ENCODE measurements around the gene ZNF319. TPM values are rescaled to one million over a fixed set of nuclear protein-coding genes. Genes with fewer than 3 reads are reported as not detected.
A peak's percentile ranks its signal among the peaks of the same experiment; 100 is the strongest.

ZNF319 gene
- total RNA-seq, 2 experiments from 2014 or later = 21.5 to 21.8 TPM

DNA sequence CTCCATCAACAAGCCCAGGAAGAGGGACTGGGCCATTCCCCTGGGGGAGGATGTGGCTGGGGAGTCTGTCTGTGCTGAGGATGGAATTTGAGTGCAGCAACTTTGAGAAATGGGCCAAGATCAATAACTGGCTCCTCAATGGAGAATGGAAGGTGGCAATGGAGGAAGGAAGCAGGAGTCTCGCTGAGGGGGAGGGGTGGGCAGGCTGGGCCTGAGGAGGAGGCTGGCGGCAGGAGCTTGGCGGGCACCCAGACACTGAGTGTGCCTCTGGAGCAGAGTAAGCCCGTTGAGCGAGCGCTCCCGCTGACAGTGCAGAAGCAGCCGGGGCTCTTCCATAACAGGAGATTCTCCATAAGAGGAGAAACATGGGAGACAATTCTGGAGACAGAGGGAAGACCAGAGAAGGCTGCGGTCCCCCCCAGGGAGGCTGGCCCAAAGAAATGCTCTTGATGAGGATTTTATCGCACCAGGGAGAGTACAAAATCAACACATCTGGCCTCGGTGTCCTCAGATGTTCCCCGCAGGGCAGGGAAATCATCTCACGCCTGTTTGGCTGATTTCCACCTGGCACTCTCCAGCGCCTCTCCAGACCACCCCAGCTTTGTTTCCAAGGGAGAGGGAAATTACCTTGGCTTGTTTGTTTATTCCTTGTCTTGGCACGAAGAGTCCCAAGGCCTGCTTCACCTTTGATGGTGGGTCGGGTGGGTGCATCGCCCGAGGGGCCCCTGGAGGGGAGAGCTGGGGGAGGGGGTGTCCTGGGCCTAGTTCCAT lies 22.3 kb upstream of the ZNF319 start:
- Mint-ChIP-seq H3K27me3 (peaks cover 10% of the 10 kb centered on the region), H3K4me3 (no peak overlapping the region), H3K36me3 (peaks cover 7% of the 10 kb centered on the region), H3K4me1 (peaks cover 14% of the 10 kb centered on the region), H3K27ac (no peak overlapping the region), H3K9me3 (no peaks in the 10 kb centered on the region)
- POLR2A ChIA-PET = interaction anchor here (1.0 kb wide), 1 partner anchor 107 kb away, joined by 4 read pairs; the partner anchor contains the start of gene CFAP20
- ATAC-seq (ENCODE audit: low read depth) (no peak), DNase-seq (no peak)

DNA sequence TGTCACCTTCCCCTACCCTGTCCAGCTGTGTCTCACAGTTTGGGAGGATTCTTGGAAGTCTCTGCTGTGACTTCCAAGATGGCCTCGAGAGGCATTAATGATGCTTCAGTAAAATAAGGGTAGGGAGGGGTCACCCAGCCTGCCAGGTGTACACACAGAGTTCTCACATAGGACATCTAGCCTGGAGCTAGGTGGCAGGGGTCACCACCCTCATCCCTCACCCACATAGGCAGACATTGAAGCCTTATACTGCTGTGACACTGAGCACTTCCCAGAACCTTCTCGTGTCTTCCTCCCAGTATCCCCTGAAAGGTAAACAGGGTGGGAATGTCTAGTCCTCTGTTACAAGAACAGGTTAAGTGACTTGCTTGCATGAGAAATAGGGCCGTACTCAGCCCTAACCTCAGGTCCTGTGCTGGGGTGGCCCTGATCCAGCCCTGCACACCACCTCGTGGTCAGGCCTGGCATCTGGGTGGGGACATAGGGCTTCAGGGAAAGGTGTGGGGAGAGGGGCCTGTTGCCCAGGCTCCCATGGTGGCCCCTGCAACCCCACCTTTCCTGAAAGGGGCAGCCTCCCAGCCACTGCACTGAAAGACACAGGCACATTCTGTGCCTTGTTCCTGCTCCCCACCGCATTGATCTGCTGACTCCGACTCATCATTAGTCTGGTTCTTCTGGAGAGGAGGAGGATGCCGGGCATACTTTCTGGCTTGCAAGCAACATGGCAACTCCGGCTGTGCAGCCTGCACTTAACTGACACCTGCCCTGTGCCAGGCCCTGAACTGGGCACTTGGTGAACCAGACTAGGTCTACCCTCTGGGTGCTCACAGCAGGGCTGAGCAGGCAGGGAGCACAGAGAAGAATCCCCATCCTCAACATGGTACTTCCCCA lies 21.4 kb upstream of the ZNF319 start:
- DNase-seq (no peak), ATAC-seq (ENCODE audit: low read depth) (no peak)
- H3K4me1 Mint-ChIP-seq = peaks cover 14% of the 10 kb centered on the region
- H3K27me3 Mint-ChIP-seq = peaks cover 10% of the 10 kb centered on the region
- H3K9me3 Mint-ChIP-seq = no peaks in the 10 kb centered on the region
- H3K4me3 Mint-ChIP-seq = no peak overlapping the region
- peaks cover 7% of the 10 kb centered on the region for H3K36me3 Mint-ChIP-seq
- H3K27ac Mint-ChIP-seq = no peak overlapping the region
- POLR2A ChIA-PET = no interaction called here

DNA sequence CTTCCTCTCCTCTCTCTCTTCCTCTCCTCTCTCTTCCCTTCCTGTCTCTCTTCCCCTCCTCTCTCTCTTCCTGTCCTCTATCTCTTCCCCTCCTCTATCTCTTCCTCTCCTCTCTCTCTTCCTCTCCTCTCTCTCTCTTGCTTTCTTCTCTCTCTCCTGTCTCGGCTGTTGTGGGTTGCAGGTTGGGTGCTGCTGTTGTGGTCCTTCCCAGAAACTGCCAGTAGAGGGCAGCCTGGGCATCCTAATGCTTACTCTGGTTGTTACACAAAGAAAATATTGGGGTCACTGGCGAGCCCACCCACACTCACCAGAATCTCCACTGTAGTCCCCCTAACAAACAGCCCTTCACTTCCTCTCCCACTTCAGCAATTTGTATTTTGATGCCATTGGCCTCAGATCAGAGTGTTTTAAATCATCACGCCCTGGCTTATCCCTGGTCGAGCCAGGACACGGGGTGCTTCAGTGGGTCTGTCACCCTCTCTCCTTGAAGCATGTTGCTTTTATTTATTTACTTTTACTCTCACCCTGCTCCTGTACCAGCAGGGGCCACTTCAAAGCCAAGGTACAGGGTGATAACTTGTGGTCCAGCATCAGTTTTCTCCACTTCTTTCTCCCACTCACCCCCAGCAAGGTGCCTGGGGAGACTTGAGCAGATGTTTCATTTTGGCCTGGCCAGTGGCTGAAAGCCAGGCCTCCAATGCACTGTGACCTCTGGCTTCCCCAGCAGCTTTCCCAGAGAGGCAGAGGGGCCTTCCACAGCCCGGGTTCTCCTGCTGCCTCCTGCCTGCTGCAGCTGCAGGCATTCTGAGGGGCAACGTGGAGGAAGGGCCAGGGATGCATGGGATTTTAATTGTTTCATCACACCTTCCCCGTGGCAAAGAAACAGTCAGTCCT lies 20.4 kb upstream of the ZNF319 start:
- peak overlapping the region; percentile 84 for H3K27ac Mint-ChIP-seq
- H3K4me1 Mint-ChIP-seq = peaks cover 14% of the 10 kb centered on the region
- peaks cover 7% of the 10 kb centered on the region for H3K36me3 Mint-ChIP-seq
- DNase-seq (peak; percentile 68), ATAC-seq (ENCODE audit: low read depth) (peak; percentile 57)
- H3K27me3 Mint-ChIP-seq = peaks cover 10% of the 10 kb centered on the region
- H3K4me3 Mint-ChIP-seq = peak overlapping the region; percentile 49
- H3K9me3 Mint-ChIP-seq = no peaks in the 10 kb centered on the region
- POLR2A ChIA-PET = no interaction called here

GRCh38 chr16:58019866-58020538 lies 19.5 kb upstream of the ZNF319 start:
- POLR2A ChIA-PET = interaction anchor here (0.6 kb wide), 1 partner anchor 12 kb away, joined by 5 read pairs; no protein-coding TSS in a partner anchor

DNA sequence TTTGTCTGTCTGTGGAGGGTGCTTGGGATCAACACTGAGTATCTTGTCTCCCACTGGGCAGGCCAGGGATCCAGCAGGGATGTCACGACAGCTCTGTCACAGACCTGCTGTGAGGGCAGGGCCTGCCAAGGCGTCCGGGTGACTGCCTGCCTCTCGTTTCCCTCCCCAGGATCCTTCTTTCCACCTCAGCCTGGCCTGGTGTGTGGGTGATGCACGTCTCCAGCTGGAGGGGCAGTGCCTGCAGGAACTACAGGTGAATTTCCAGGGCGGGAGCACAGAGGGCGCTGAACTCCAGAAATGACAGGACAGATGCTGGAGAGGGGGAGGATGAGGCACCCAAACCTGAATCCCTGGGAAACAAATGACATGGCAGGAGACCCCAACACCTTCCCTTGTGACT lies 18.3 kb upstream of the ZNF319 start:
- no peak for DNase-seq
- Mint-ChIP-seq H3K27me3 (no peaks in the 10 kb centered on the region), H3K4me1 (peaks cover 10% of the 10 kb centered on the region), H3K9me3 (no peaks in the 10 kb centered on the region), H3K4me3 (no peak overlapping the region), H3K36me3 (peaks cover 7% of the 10 kb centered on the region), H3K27ac (no peak overlapping the region)
- POLR2A ChIA-PET = no interaction called here
- no peak for ATAC-seq (ENCODE audit: low read depth)

More at GRCh38 chr16:58019866-58020538, 19.5 kb upstream of the ZNF319 start:
- Mint-ChIP-seq H3K4me1 (peaks cover 14% of the 10 kb centered on the region), H3K27ac (peak overlapping the region; percentile 84), H3K36me3 (peaks cover 7% of the 10 kb centered on the region), H3K27me3 (peaks cover 8% of the 10 kb centered on the region), H3K4me3 (no peak overlapping the region), H3K9me3 (no peaks in the 10 kb centered on the region)
- no peak for ATAC-seq (ENCODE audit: low read depth)
- DNase-seq = no peak

- H3K4me3 Mint-ChIP-seq = no peak overlapping the region
- no peak for ATAC-seq (ENCODE audit: low read depth)
- no peaks in the 10 kb centered on the region for H3K9me3 Mint-ChIP-seq
- peaks cover 7% of the 10 kb centered on the region for H3K36me3 Mint-ChIP-seq
- DNase-seq = no peak
- H3K4me1 Mint-ChIP-seq = peaks cover 7% of the 10 kb centered on the region
- H3K27me3 Mint-ChIP-seq = no peaks in the 10 kb centered on the region
- H3K27ac Mint-ChIP-seq = no peak overlapping the region
- POLR2A ChIA-PET = no interaction called here
Observed at GRCh38 chr16:58016840-58017446, 16.5 kb upstream of the ZNF319 start.

- Mint-ChIP-seq H3K4me3 (no peak overlapping the region), H3K9me3 (no peaks in the 10 kb centered on the region), H3K27me3 (no peaks in the 10 kb centered on the region), H3K4me1 (peaks cover 2% of the 10 kb centered on the region), H3K36me3 (peaks cover 7% of the 10 kb centered on the region), H3K27ac (no peak overlapping the region)
- ATAC-seq (ENCODE audit: low read depth) (no peak), DNase-seq (no peak)
- POLR2A ChIA-PET = no interaction called here
Observed at GRCh38 chr16:58013201-58013956, 12.9 kb upstream of the ZNF319 start.

GRCh38 chr16:58012481-58012880 lies 12.0 kb upstream of the ZNF319 start:
- POLR2A ChIA-PET = no interaction called here

GRCh38 chr16:58011652-58012051 lies 11.2 kb upstream of the ZNF319 start:
- no peak overlapping the region for H3K4me3 Mint-ChIP-seq
- peaks cover 12% of the 10 kb centered on the region for H3K36me3 Mint-ChIP-seq
- H3K27me3 Mint-ChIP-seq = no peaks in the 10 kb centered on the region
- ATAC-seq (ENCODE audit: low read depth) (no peak), DNase-seq (no peak)
- POLR2A ChIA-PET = no interaction called here
- no peak overlapping the region for H3K27ac Mint-ChIP-seq
- peaks cover 2% of the 10 kb centered on the region for H3K4me1 Mint-ChIP-seq
- no peaks in the 10 kb centered on the region for H3K9me3 Mint-ChIP-seq

More at GRCh38 chr16:58012481-58012880, 12.0 kb upstream of the ZNF319 start:
- Mint-ChIP-seq H3K4me3 (no peak overlapping the region), H3K4me1 (peaks cover 2% of the 10 kb centered on the region), H3K27me3 (no peaks in the 10 kb centered on the region), H3K36me3 (peaks cover 7% of the 10 kb centered on the region), H3K27ac (no peak overlapping the region), H3K9me3 (no peaks in the 10 kb centered on the region)
- ATAC-seq (ENCODE audit: low read depth) = no peak
- DNase-seq = no peak

DNA sequence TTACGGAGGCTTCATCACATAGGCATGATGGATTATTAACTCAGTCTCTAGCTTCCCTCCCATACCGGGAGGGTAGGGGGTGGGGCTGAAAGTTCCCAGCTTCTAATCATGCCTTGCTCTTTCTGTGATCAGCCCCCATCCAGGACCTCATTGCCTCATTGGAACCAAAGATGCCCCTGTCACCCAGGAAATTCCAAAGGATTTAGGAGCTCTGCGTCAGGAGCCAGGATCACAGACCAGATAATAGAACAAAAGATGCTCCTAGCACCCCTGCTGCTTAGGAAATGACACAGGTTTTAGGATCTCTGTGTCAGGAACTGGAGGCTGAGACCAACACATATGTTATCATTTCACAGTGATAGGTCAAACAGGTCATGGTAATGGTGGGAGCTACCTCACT lies 10.4 kb upstream of the ZNF319 start:
- no peaks in the 10 kb centered on the region for H3K9me3 Mint-ChIP-seq
- no peaks in the 10 kb centered on the region for H3K27me3 Mint-ChIP-seq
- peaks cover 2% of the 10 kb centered on the region for H3K4me1 Mint-ChIP-seq
- H3K36me3 Mint-ChIP-seq = peaks cover 19% of the 10 kb centered on the region
- H3K4me3 Mint-ChIP-seq = no peak overlapping the region
- DNase-seq = no peak
- POLR2A ChIA-PET = interaction anchor here (1.5 kb wide), 1 partner anchor 11 kb away, joined by 4 read pairs; the partner anchor contains the start of gene ZNF319
- H3K27ac Mint-ChIP-seq = no peak overlapping the region
- no peak for ATAC-seq (ENCODE audit: low read depth)

DNA sequence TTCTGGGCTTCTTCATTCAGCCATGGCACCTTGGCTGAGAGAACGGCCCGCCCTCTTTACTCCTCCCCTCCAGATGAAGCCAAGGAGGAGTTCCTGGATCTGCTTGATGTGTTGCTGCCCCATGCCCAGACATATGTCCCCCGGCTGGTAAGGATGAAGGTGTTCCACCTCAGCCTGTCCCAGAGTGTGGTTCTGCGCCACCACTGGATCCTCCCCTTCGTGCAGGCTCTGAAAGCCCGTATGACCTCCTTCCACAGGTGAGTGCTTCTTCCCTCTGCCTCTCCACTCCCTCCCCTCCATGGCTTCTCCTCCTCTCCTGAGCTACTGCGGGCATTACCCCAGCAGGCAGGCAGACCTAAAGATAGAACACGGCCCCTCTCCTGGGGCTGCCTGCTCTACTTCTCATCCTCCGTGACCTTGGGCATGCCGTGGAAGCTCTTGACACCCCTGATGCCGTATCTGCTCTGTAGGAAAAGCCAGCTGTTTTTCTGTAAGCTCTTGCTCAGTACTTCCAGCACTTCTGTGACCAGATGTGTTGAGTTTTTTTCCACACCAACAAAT lies 9.5 kb upstream of the ZNF319 start:
- POLR2A ChIA-PET = interaction anchor here (0.5 to 1.5 kb wide), 2 partner anchors 8 to 10 kb away, joined by 4 read pairs; partner anchors contain the start of gene ZNF319
- no peak for ATAC-seq (ENCODE audit: low read depth)
- no peak overlapping the region for H3K4me3 Mint-ChIP-seq
- peaks cover 20% of the 10 kb centered on the region for H3K36me3 Mint-ChIP-seq
- no peak overlapping the region for H3K27ac Mint-ChIP-seq
- peaks cover 3% of the 10 kb centered on the region for H3K4me1 Mint-ChIP-seq
- DNase-seq = no peak
- H3K27me3 Mint-ChIP-seq = no peaks in the 10 kb centered on the region
- H3K9me3 Mint-ChIP-seq = no peaks in the 10 kb centered on the region

Data from activated naive CD8-positive, alpha-beta T cell treated with anti-CD3 and anti-CD28 coated beads, Interleukin-2, amount 10 ng/mL, durations not matched to agents 7 days and 5 days (primary cell).